ENCODE measurements around the gene VEGFD.
"Not testable (repeated sequence)": the region's sequence is repeated elsewhere in the genome, so short reads cannot be mapped to it uniquely, and the experiment has no call there.

Gene VEGFD

DNA sequence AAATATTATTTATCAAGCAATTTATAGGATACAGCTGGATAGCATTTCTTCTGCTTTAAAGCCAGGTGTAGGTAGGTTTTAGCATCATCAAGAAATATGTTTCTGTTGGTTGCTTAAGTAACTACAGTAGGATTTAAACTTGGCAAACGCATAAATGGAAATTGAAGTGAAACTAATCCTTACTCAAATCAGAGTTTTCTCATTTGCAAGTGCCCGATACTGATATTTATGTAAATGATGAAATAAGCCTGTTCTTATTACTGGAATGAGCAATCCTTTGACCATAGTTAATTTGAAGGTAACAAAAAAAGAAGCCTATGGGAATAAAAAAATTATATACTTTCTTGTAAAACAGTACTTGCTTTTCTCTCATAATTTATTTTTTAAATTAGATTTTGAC lies 25.7 kb downstream of the VEGFD start:
- no peak for DNase-seq

- no peak for DNase-seq
These were observed 27.8 kb downstream of the VEGFD start for GRCh38 chrX:15356444-15356843.

DNA sequence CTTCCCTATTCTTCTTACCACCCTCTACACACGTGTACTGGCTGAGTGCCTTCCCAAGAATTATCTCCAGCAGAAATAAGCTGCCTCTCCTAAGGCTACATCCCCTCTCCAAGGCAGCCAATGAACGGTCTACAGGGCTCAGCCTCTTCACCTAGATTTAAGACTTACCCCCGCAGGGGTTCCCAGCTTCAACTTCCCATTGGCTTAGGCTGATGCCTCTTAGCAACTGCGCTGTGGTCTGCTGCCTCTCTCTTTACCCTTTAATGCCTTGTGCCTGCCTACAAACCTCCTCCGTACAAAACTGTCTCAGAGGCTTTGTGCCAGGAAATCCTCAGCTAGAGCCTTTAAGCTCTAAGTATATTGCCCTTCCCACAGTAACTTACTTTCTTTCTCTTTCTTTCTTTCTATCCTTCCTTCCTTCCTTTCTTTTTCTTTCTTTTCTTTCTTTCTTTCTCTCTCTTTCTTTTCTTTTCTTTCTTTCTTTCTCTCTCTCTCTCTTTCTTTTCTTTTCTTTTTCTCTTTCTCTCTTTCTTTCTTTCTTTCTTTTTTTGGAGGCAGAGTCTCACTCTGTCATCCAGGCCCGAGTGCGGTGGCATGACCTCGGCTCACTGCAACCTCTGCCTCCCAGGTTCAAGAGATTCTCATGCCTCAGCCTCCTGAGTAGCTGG lies 33.8 kb downstream of the VEGFD start:
- DNase-seq: no peak

- no peak for DNase-seq
These were observed 35.2 kb downstream of the VEGFD start for GRCh38 chrX:15349046-15349445.

DNA sequence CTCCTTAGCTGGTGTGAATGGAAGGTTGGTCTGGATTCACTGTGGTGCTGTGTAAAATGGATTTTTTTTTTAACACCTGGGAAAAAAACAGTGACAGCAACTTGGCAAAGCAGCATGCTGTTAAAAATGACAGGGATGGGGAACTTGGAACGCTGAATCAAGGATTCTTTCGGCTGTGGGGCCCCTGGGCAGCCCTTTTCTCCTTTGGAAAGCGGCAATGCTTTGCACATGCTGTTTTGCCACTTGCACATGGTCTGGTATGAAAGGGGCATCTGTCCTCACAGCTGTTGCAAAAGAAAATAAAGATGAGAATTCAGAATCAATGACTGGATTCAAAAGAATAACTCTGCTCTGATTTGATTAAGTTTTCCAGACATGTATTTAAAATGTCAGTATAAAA lies 38.2 kb downstream of the VEGFD start:
- DNase-seq: no peak

DNA sequence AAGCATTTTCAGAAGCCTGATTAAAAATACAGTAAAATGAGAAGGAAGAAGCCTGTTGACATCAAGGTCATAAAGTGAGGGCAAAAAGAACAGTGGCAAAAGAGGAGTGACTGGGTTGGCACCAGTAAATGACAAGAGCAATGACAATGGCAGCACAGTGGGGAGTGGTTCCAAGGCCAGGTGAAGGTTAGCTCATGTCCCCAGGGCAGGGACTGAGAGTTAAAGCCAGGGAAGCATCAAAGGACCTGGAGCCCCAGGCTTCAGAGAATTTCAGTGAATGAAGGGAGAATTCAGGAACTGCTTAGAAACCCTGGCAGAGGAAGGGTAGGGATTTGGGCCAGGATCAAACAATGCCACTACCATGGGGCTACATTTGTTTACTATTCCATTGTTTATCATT lies 40.1 kb downstream of the VEGFD start:
- no peak for DNase-seq

DNA sequence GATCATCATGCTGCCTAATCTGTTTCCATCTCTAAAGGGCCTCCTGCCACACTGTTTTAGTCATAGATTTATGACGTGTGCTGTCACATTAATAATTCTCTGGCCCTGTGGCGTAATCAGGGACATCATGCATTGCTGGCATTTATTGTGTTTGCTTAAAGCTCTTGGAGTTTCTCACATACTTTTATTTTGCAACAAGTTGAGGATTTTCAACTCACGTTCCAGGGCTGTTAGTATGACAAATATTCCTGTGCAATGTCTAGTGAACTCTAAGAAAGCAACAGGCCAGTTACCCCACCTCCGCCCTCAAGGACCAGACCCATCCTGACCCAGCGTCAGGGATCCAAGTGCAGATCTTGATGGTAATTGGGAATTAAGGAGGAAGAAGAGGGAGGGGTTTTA lies 41.1 kb downstream of the VEGFD start:
- DNase-seq: no peak

DNA sequence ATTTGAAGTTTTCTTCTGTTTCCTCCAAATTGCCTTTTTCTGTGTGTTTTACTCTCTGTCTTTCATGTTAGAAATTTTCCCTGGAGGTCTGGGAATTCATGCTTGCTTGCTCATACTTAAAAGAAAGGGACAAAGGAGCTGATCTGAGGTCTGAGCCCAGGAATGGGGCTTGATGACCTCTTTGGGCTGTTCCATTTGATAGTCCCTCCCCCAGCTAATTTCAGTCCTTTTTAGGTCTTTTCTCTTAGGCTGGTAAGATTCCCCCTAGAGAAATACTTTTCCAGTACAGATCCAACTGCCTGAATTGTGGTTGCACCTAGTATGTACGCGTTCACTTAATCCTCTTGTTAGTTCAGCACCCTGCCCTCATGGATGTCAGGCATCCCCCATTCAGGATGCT lies 43.3 kb downstream of the VEGFD start:
- no peak for DNase-seq

- DNase-seq: no peak
These were observed 48.2 kb downstream of the VEGFD start for GRCh38 chrX:15336023-15336413.

DNA sequence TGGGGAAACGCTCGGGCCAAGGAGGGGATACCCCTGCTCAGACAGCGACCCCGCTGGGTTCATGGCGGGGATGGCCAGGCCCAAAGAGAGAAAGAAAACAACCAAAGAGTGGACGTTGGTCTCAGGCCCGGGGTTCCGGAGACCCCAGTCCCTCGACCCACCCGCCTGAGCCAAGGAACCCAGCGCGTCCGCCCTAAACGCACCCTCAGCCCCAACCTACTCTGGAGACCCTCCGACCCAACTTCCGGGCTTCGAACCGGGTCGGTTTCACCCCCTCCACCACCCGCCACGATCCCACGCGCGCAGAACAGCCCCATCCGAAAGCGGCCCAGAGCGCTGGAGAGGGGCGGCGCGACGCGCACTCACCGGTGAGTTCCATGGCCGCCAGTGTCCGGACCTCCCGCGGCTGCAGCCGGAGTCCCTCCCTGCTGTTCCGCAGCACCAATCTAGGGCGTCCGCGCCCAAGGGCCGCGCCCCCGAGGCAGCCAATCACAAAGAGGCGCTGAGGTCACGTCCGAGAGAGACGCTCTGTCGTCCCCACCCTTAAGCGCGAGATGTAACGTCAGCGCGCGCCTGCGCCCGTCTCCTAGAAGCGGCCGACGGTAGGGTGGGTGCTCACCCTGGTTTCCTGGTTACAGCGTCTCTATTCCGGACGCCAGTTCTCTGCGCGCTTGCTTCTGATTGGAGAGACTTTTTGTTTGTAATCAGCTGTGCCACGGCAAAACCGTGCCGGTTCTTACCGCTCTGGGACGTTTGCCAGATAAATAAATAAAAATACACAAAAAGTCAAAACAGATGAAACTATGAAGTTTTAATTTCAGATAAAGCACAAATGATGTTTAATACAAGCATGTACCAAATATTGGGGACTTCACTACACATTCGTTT lies 48.8 kb downstream of the VEGFD start, which contains the start of gene PIGA:
Gene PIGA, minus strand, starts transcription at position 389 of the 888 bp plus-strand sequence. CDS start 3,593 bp downstream, outside the sequence.
- DNase-seq: peak; percentile 91

- DNase-seq: no peak
These were observed 49.7 kb downstream of the VEGFD start for GRCh38 chrX:15334561-15334960.

GRCh38 chrX:15328821-15329220 lies 55.4 kb downstream of the VEGFD start:
- no peak for DNase-seq

- DNase-seq: no peak
These were observed 56.1 kb downstream of the VEGFD start for GRCh38 chrX:15328131-15328530.

DNA sequence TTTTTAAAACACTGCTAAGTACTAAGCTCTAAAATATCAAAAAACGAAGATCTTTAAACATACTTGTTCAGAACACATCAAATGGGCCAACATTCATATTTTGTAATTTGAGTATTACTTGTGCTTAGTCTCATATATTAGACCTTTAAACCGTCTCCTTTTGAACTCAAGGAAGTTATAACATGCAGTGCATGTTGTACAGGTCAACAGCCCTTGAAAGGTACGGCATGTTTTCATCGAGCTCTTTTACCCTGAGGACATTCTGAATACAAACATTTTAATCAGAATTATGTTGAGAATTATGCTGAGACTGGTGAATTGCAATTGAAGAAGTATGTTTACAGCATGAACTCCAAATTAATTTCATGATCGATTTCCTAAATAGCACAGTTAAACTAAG lies 61.7 kb downstream of the VEGFD start:
- DNase-seq: no peak

DNA sequence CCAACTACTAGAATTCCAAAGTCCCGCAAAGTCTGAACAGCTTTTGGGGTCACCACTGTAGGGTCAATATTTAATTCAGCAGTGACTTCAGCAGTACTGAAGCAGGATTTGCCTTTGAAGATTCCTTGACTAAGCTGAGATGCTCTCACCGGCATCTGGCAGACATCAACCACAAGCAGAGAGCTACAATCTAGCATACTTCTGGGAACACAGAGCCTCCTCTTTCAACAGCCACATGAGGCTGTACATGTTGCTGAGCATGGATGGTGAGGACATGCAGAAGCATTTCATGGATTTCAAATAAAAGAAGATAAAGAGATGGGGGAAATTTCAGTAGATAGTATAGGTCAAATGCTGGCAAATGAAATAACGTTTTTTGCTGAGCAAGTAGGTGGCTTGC lies 62.1 kb downstream of the VEGFD start:
- DNase-seq: no peak

DNA sequence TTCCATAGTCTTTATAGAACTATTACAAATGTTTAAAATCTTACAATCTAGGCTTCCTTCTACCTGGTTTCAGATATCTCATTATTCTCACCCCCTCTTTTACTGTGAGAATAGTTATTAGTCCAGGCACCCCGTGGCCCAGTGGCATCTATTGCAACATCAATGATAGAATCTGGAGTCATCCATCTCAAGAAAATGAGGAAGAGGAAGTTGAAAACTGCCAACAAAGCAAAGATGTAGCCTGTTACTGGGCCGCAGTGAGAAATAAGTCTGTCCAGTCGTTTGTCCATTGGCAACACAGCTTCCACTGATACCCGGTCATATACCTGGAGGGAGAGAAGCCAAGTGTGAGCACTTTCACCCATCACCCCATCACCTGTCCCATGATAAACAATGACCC lies 62.8 kb downstream of the VEGFD start:
- no peak for DNase-seq

- DNase-seq: no peak
These were observed 63.9 kb downstream of the VEGFD start for GRCh38 chrX:15320297-15320696.

- DNase-seq: no peak
These were observed 65.1 kb downstream of the VEGFD start for GRCh38 chrX:15319075-15319474.

DNA sequence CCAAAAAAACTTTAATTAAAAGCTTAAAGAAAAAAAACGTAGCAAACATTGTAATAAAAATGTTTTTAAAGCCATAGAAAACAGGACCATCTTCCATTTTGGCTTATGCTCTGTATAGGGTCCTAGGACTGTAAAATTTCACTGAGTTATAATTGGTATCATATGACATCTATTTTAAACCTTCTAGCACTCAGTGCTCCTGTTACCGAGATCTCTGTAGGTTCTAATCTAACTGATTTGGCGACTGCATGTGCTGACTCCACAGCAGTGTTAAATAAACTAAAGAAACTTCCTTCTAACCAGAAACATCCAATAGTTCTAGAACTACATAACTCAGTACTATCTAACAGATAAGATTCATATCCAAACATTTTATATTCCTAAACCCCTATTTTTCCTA lies 68.7 kb downstream of the VEGFD start, which contains the start of gene ASB11:
Gene ASB11, minus strand, starts transcription at position 132 of the 400 bp plus-strand sequence. Its CDS starts 35 bp downstream, at position 97.
- DNase-seq: no peak

DNA sequence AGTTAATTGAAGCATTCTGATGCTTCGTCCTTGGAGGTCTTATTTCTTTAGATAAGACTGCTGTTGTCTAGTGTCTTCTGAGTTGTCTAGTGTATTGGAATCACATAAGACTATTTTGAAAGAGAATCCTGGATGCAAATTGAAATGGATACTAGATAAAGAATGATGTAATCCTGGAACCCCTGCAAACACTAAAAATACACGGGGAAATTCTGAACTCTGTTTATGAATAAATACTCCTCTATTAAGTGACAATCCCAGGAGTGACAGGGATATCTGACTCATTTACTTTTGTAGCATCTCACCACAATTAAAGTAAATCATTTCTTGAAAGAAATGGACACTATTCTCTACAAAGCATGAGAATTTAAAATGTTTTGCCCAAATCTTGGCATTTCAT lies 69.7 kb downstream of the VEGFD start:
- DNase-seq: no peak

- no peak for DNase-seq
These were observed 73.1 kb downstream of the VEGFD start for GRCh38 chrX:15311119-15311518.

DNA sequence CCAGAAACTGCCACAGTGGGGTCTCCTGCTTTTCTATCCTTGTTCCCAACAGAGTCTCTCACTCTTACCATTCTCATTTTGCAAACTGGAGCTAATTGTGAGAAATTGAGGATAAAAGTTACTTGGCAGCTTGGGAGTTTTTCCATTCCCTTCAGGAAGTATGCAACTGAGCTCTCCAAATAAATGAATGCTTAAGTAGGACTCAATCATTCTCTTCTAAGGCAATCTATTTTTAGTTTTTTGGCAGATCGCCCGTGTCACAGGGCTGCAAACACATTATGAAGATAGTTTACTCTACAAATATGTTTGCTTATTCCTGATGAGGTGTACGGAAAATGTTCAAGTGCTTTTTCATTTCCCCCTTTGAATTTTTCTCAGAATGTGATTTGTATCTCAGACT lies 74.1 kb downstream of the VEGFD start:
- no peak for DNase-seq

GRCh38 chrX:15305899-15306298 lies 78.3 kb downstream of the VEGFD start:
- not testable (repeated sequence) for DNase-seq

DNA sequence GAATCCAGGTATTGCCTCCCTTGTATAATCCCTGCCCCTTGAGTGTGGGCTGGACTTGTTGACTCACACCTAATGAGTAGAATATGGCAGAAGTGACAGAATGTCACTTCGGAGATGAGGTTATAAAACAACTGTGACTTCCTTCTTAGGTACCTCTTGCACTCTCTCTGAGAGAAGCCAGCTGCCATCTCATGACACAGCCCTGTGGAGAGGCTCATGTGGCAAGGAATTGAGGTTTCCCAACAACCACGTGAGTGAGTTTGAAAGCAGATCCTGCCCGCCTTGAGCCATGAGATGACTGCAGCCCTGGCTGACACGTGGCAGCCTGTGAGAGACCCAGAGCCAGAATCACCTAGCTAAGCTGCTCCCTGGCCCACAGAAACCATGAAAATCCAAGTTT lies 82.3 kb downstream of the VEGFD start:
- DNase-seq: no peak

Data from activated gamma-delta T cell (primary cell).